COLO668 (cell line): ENCODE data around the gene SLC35F3.
"Not testable (repeated sequence)": the region's sequence is repeated elsewhere in the genome, so short reads cannot be mapped to it uniquely, and the experiment has no call there.

Source experiments
- DNase-seq: peaks from one replicate; lab custom pipeline; 2025; ENCODE audit not compliant: unreplicated experiment; lab: John Stamatoyannopoulos, UW

Gene SLC35F3

DNA sequence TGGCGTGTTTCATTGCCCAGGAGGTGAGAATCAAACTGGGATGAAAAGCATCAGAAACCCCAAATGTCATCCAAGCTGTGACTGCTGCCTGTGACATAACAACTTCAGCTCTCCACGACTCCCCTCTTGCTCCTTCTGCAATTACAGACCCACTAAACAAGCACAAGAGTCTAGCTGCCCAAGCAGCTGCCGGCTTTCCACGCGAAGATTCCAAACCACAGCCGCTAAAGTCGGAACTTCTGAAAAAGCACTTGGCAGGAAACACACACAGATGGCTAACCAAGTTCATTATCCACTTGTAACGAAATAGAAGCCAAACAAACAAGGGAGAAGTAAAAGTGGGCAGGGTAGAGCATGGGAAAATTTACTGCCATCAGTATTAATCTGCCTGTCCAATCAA, 198.1 kb downstream of the SLC35F3 start:
- DNase-seq, result no peak

DNA sequence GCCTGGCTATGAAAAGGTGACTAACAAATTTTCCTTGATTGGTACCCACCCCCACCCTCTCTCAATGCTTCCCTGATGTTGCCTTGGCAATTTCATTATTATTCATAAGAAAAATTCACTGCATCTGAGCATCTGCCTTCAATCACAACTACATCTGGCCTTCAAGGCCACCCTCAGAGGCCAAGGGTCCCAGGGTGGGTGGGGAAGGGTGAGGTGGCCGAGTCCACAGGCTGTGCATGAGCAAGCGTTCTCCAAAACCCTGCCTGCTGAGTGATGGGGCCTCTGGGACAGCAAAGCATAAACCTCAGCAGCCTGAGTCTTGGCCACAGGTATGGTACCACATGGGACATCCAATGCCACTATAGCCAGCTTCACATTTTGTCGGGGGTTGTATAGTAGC, 198.7 kb downstream of the SLC35F3 start:
- DNase-seq, result no peak

DNA sequence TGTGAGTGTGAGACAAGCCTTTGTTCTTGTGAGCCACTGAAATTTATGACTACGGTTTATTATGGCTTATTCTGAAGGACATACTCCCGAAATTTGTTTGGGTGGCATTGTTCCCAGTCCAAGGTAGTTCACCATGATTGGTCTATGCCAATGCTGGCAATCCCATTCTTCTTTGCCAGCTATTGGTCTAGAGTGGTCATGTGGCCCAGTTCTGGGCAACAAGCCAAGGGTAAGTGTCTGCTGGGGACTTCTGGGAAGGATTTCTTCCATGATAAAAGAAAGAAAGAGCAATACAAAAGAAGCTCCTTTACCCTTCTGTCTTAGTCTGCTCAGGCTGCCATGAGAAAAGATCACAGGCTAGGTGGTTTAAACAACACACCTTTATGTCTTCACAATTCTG, 201.6 kb downstream of the SLC35F3 start:
- no peak for DNase-seq

DNA sequence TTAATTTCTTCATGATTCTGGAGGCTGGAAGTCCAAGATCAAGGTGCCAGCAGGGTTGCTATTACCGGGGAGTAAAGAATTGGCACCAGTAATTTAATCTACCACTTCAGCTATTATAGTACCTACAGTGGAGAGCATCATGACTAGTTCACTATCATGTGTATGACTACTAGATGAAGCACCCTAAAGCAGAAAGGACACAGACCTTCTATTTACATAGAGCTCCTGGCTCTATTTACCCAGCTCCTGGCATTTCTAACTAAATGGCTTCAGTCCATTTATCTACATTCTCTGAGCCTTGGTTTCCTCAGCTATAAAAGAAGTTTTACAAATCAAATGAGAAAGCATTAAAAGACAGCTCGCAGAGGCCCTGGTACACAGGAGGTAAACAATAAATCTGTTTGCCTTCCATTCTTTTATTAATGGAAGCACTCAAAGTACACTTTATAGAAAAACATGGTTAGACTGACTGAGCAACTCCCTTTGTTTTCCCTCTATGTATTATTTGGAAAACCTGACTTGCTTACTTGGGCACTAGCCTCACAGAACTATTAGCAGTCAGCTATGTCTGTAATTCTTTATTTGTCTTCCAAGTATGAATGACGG, 203.0 kb downstream of the SLC35F3 start:
- DNase-seq, result peak; percentile 23

DNA sequence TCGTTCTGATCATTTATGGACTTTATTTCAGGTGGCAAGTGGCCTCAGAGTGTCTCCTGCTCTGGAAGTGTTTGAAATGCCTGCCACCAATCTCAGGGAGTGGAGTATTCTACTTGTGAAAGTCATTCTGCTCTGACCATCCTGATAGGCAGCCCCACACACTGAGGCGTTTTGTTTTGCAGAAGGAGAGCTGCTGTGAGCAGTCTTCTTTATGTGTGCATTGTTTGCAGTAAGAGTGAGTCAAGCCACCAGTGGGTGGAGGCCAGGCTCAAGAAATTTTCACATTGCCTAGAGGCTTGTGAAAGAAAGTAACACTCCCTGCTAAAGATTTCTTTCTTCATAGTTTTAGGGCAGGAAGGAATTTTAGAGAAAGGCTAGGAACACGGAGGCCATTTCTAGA, 204.4 kb downstream of the SLC35F3 start:
- no peak for DNase-seq

DNA sequence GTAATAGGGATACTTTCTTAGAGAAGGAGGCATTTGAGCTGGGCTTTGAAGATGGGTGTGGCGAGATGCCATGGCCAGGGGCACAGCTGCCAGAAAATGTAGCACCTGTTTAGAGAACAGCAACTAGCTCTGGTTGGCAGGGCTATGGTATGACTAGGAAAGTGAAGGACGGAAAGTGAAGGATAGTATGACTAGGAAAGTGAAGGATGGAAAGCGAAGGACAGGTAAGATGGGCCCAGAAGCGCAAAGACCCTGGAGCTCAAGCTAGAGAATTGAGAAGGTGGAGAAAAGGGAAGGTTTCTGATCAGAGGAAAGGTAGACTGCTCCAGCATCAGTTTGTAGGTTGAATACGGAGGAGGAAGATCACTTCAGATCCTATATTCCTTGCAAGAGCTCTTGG, 205.4 kb downstream of the SLC35F3 start:
- no peak for DNase-seq

DNA sequence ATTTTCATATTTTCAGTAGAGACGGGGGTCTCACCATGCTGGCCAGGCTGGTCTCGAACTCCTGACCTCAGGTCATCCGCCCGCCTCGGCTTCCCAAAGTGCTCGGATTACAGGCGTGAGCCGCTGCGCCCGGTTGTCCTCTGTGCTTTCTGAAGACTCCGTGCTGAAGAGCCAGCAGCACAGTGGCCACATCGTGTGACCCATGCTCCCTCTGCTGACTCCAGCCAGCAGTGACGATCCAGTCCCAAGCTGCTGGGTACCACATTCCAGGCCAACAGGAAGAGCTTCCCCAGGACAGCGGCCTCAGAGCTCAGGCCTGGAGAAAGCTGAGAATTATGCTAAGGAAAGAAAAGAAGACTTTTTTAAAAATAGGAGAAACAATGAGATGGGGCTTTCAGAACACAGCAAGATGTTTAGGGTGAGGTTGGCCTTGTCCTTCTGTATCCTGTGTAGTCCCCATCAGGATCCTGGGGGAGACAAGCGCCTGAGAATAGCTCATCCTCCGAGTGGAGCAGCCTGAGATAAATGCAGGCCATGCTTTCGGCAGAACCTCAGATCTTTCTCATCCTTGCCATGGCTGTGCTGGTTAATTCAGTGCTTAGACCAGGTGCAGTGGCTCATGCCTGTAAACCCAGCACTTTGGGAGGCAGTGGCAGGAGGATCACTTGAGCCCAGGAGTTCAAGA, 207.1 kb downstream of the SLC35F3 start:
- peak; percentile 70 for DNase-seq

GRCh38 chr1:234114648-234115307, 210.3 kb downstream of the SLC35F3 start:
- peak; percentile 39 for DNase-seq

GRCh38 chr1:234118911-234119310, 214.4 kb downstream of the SLC35F3 start:
- DNase-seq, result no peak

DNA sequence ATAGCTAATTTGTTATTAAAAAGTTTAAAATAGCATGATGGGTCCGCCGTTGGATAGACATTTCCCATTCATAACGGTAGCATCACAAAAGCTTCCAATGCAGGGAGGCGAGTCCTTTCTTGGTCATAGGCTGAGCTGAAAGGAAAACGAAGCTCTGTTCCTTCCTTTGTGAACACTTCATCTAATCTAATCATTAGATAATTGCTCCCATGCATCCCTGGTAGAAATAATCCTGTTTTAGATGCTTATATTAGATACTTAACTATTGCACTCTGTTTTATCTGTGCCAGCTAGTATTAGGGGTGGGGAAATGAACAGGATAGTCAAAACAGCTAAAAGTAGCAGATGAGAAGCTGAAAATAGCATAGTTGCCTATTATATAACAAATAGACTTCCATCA, 215.0 kb downstream of the SLC35F3 start:
- DNase-seq, result no peak

DNA sequence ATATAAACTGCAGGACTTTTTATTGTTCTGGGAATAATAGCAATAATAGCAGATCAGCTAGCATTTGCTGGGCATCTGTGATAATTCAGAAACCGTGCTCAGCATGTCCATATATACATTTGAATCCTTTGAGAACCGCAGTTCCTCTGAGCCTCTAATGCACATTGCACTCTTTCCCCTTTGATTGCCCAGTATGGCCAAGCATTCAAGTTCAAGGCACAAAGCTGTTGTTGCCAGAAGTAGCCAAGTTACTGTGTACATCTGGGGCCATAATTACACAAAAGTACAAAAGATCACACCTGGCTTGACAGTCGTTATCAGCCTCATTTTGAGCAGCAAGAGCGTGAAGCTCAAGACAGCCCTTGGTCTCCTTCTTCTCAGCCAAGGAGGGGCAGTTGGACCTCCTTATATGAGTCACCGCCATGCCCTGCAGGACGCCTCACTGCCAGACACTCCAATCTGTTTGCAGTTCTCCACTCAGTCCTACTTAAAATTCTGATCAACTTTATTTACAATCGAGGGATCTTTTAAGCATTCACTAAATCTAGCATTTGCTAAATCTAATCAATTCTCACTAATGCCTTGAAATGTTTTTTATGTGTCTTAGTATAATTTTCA, 216.0 kb downstream of the SLC35F3 start:
- DNase-seq, result no peak

DNA sequence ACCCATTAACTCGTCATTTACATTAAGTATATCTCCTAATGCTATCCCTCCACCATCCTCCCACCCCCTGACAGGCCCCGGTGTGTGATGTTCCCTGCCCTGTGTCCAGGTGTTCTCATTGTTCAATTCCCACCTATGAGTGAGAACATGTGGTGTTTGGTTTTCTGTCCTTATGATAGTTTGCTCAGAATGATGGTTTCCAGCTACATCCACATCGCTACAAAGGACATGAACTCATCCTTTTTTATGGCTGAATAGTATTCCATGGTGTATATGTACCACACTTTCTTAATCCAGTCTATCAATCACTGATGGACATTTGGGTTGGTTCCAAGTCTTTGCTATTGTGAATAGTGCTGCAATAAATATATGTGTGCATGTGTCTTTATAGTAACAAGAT, 217.2 kb downstream of the SLC35F3 start:
- not testable (repeated sequence) for DNase-seq

DNA sequence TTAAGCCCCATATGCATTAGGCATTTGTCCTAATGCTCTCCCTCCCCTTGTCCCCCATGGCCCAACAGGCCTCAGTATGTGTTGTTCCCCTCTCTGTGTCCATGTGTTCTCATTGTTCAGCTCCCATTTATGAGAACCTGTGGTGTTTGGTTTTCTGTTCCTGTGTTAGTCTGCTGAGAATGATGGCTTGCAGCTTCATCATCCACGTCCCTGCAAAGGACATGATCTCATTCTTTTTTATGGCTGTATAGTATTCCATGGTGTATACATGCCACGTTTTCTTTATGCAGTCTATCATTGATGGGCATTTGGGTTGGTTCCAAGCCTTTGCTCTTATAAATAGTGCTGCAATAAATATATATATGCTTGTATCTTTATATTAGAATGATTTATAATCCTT, 218.1 kb downstream of the SLC35F3 start:
- DNase-seq, result not testable (repeated sequence)

DNA sequence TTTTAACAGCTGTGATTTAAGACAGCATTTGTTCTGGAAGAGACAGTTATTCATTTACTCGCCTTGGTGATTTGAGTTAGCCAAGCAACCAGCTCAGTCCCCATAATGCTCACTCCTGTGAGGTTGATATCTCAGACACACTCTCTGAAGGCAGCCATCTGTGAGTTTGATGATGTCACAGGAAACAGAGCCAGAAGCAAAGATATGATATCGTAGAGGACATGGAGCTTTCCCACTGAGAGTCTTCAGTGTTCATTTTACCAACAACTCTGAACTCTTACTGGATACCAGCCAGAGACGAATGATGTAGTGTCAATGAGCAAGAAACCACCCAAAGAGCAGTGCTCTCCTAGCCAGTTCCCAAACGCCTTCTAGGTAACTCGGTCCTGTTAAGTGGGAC, 219.4 kb downstream of the SLC35F3 start:
- DNase-seq, result no peak

DNA sequence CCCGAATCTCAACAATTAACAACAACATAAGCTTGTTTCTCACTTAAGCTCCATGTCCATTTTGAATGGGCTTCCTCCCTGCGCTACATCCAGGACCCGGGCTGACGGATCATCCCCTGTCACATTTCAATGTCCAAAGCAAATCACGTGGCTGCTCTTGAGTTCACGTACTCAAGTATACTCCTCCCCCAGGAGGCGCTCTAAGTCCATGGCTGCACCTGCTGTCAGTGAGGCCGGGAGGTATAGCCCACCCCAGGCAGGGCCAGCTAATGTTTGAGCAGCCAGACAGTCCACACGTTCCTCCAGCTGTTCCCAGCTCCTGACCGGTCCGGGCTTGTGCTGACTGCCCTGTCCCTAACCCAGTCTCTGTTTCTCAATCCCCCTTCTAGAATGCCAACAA, 220.8 kb downstream of the SLC35F3 start:
- peak; percentile 66 for DNase-seq

- no peak for DNase-seq
Measured at GRCh38 chr1:234125714-234126113, 221.2 kb downstream of the SLC35F3 start.

DNA sequence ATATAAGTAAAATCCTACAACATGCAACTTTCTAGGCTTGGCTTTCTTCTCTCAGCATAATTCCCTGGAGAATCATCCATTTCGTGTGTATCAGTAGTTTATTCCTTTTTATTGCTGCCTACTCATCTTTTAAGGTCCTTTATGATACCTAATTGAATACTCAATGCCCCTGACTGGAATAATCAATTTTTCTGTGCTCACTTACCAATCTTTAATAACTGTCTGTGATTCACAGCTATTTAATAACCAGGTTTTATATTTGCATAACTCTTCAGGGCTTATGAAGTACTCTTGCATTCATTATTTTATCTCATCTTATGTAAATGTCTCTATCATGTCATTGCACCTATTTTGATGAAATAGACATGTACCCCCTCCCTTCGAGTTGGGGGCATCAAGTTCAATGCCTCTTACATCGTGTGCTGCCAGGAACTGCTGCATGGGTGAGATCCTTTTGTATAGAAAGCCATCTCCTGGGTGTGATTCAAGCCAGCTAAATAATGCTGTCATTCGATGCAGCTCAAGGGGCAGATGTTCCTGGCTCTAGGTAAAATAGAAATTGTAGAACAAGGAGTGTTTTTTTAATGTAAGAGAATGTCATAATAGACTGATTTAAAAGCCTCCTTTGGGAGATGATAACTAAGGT, 222.7 kb downstream of the SLC35F3 start:
- DNase-seq, result no peak

GRCh38 chr1:234132795-234133194, 228.3 kb downstream of the SLC35F3 start:
- no peak for DNase-seq

- no peak for DNase-seq
Measured at GRCh38 chr1:234134878-234135277, 230.4 kb downstream of the SLC35F3 start.

DNA sequence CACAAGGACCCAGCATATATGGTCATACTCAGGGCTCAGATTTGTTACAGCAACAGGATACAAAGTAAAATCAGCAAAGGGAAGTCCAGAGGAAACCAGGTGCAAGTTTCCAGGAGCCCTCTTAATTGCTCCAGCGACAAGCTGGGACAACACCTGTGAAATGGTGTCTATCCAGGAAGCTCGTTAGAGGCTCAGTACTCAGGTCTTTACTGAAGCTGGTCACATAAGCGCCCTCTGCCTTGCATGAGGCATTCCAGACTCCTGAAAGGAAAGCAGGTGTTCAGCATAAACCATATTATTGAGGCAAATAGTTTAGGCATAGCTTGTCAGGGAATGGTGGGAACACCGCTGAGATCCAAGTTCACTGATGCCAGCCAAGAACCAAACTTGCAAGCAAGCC, 231.0 kb downstream of the SLC35F3 start:
- peak; percentile 47 for DNase-seq

- no peak for DNase-seq
Measured at GRCh38 chr1:234136073-234136472, 231.6 kb downstream of the SLC35F3 start.

DNA sequence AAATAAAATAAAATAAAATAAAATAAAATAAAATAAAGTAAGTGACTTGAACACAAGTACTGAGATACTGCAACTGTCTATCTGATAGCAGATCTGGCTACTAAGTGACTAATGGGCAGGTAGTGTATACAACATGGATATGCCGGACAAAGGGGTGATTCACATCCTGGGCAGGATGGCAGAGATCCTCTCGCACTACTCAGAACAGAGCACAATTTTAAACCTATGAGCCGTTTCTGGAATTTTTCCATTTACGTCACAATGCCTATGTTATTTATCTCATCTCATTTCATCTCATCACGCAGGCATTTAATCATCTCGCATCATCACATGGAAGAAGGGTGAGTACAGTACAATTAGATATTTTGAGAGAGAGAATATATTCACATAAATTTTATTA, 235.5 kb downstream of the SLC35F3 start:
- DNase-seq, result no peak
